PC-3 (cell line): Measurements from ENCODE around the gene CRACR2B.

Experiments
- EZH2phosphoT487 ChIP-seq: fragments of 300-600 bp; sonication (generic); IDR thresholded peaks from 2 replicates; pipeline ENCODE4 v1.6.1; 2018; ENCODE audit warnings: mild to moderate bottlenecking, antibody characterized with exemption, low read length, borderline replicate concordance
- TF ChIP-seq, protein P1 (sequence below): fragments of 300-600 bp; sonication (generic); conservative IDR thresholded peaks from 2 replicates; pipeline ENCODE4 v1.5.1; 2017; ENCODE audit warnings: antibody characterized with exemption, low read depth, mild to moderate bottlenecking, low read length

DNA sequence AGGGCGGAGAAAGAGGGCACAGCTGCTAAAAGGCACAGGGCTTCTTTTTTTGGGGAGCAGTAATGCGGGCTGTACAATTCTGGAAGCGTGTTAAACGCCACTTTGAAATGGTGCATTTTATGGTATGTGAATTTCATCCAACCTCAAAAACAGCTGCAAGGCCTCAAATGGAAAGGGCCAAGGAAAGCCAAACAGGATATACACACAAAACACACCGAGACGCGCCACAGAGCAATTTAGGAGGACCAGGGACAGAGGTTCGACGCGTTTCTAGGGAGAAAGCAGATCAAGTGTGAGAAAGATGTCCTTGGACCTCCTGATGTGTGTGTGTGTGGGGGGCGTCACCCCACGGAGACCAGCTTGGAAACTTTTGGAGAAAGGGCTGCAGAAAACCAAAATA is 46.0 kb downstream of the CRACR2B start:
- TF ChIP-seq, protein P1, sequence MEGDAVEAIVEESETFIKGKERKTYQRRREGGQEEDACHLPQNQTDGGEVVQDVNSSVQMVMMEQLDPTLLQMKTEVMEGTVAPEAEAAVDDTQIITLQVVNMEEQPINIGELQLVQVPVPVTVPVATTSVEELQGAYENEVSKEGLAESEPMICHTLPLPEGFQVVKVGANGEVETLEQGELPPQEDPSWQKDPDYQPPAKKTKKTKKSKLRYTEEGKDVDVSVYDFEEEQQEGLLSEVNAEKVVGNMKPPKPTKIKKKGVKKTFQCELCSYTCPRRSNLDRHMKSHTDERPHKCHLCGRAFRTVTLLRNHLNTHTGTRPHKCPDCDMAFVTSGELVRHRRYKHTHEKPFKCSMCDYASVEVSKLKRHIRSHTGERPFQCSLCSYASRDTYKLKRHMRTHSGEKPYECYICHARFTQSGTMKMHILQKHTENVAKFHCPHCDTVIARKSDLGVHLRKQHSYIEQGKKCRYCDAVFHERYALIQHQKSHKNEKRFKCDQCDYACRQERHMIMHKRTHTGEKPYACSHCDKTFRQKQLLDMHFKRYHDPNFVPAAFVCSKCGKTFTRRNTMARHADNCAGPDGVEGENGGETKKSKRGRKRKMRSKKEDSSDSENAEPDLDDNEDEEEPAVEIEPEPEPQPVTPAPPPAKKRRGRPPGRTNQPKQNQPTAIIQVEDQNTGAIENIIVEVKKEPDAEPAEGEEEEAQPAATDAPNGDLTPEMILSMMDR: no peak
- no peak for TF ChIP-seq EZH2phosphoT487
